ENCODE results near the gene FOXP1. TPM values are rescaled to one million over a fixed set of nuclear protein-coding genes. Genes with fewer than 3 reads are reported as not detected.

The FOXP1 gene
- polyA plus RNA-seq, 4 donors, result 31.3 to 39.3 (median 33.6) TPM

DNA sequence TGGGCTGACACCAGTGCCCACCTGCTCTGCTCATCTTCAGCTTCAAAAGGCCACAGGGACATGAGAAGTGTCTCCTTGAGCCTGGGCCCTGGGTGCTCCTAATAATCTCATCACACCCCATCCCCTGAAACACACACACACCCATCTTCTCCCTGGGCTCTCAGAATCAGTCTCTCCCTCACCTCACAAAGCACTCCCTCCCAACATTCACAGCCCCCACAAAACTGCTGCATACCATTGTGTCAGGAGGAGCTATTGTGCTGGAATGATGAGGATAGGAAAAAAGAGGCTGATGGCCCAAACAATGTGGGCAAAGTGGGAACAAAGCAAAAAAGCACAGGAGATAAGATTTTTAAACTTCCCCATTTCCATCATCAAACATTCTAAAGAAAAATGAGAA lies 16.8 kb downstream of the FOXP1 start:
- DNase-seq (ENCODE audit: low read depth in 4 of 4, low spot score in 3 of 4), result no peak

DNA sequence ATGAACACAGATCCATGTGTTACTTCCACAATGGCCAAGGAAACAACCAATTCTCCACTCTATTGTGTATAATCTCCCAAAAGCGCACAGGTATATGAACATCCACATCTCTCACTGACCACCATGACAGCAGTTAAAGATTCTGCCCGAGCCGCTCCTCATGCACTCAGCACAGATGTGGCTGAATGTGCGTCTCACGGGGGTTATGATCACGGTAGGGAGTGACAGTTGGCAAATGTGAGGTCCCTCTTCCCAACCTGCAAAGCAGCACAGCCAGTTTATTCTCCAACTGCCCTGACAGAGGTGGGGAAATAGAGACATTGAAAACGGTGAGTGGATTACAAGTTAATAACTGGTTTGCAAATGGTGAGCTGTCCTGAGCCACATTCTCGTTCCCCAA lies 17.6 kb downstream of the FOXP1 start:
- no peak for DNase-seq (ENCODE audit: low read depth in 4 of 4, low spot score in 3 of 4)

- no peak for DNase-seq (ENCODE audit: low read depth in 4 of 4, low spot score in 3 of 4)
Observed at GRCh38 chr3:71565316-71565715, 18.2 kb downstream of the FOXP1 start.

DNA sequence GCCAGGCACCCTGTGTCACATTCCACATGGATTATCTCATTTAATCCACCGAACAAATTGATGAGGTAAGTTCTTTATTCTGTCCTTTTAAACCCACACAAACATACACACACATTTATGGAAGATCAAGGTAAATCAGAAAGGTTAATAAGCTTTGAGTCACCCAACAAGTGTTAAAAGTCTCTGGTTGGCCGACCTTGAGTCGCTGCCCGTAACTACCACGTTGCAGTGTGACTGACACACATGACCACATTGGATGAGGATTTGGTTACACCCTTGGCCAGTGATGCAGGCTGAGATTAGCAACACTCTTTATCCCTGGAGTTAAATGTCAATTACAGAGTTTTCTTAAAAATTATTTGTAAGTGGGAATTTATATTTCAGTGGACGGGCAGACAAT lies 19.2 kb downstream of the FOXP1 start:
- DNase-seq (ENCODE audit: low read depth in 4 of 4, low spot score in 3 of 4), result no peak

- no peak for DNase-seq (ENCODE audit: low read depth in 4 of 4, low spot score in 3 of 4)
Observed at GRCh38 chr3:71563827-71564226, 19.7 kb downstream of the FOXP1 start.

DNA sequence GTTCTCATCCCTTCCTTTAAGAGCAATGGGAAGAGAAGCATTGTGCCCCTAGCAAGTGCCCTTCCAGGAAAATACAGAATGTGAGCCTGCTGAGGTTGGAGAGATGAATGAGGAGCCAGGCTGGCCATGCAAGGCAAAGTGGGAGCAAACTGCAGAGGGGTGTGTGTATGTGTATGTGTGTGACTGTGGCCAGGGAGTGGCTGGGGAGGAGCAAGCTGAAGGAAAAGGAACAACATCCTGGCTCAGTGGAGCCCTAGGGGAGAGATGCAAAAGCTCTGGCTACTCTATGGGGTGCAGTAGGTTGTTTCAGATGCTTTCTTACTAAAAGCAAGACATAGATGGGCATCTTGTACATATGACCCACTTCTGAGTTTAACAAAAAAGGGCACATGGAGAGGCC lies 20.6 kb downstream of the FOXP1 start:
- DNase-seq (ENCODE audit: low read depth in 4 of 4, low spot score in 3 of 4), result no peak

GRCh38 chr3:71560665-71561064 lies 22.9 kb downstream of the FOXP1 start:
- no peak for DNase-seq (ENCODE audit: low read depth in 4 of 4, low spot score in 3 of 4)

DNA sequence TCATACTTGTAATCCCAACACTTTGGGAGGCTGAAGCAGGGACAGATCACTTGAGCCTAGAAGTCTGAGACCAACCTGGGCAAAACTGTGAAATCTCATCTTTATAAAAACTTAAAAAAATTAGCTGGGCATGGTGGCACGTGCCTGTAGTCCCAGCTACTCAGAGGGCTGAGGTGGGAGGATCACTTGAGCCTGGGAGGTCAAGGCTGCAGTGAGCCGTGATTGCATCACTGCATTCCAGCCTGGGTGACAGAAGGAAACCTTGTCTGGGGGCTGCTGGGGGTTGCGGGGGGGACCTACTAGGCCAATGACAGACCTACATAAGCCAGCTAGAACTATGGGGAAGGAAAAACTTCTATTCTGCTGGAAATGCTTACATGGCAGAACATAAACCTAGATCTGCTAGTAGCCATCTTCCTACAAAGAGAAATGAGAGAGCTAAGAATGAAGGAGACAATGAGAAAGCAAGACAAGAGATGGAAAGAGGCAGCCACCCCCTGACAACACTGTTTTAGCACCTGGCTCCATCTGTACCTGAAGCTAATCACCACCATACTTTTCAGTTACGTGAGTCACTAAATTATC lies 23.9 kb downstream of the FOXP1 start:
- DNase-seq (ENCODE audit: low read depth in 4 of 4, low spot score in 3 of 4), result no peak

DNA sequence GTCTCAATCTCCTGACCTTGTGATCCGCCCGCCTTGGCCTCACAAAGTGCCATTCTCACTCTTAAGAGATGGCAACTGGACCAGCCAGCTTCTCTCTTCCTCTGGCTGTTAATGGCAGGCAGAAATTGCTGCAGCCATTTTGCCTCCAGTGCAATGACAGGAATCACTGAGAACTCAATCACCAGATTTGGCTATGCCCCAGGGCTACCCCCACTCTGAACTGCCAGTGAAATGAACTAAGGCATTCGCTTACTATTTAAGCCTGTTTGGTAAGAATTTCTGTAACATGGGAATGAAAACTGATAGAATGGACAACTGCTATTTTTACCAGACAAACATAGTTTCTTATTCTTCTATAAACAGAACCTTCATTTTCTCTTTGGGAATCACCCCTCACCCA lies 24.5 kb downstream of the FOXP1 start:
- no peak for DNase-seq (ENCODE audit: low read depth in 4 of 4, low spot score in 3 of 4)

GRCh38 chr3:71554649-71555048 lies 28.9 kb downstream of the FOXP1 start:
- no peak for DNase-seq (ENCODE audit: low read depth in 4 of 4, low spot score in 3 of 4)

- DNase-seq (ENCODE audit: low read depth in 4 of 4, low spot score in 3 of 4), result no peak
Observed at GRCh38 chr3:71551311-71551919, 32.1 kb downstream of the FOXP1 start.

GRCh38 chr3:71549951-71550350 lies 33.6 kb downstream of the FOXP1 start:
- DNase-seq (ENCODE audit: low read depth in 4 of 4, low spot score in 3 of 4), result no peak

DNA sequence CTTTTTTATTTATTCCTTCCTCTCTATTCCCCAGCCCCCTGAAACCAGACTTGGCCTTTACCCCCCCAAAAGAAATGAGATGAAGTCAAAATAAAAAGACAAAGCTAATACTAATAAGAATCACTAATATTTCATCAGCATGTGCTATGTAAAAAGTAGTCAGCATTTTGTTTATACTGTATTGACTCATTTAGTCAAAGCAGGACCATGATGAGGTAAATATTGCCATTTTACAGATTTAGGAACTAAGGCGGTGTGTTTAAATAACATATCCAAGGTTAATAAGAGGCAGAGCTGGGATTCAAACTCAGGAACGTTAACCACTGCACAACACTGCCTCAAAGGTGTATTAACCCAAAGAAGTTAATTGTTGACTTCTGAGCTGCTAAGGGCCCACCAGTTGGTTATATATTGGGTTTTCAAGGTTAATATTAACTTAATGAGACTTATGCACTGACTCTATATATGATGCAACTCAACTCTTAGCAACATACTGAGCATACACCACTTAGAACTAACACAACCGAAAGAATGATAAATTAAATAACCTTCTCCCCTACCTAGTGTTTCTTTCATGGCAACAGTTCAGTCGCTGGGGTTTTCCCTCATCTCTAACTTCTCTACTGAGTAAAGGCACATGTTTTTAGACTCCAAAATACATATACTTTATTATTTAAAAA lies 34.7 kb downstream of the FOXP1 start:
- no peak for DNase-seq (ENCODE audit: low read depth in 4 of 4, low spot score in 3 of 4)

DNA sequence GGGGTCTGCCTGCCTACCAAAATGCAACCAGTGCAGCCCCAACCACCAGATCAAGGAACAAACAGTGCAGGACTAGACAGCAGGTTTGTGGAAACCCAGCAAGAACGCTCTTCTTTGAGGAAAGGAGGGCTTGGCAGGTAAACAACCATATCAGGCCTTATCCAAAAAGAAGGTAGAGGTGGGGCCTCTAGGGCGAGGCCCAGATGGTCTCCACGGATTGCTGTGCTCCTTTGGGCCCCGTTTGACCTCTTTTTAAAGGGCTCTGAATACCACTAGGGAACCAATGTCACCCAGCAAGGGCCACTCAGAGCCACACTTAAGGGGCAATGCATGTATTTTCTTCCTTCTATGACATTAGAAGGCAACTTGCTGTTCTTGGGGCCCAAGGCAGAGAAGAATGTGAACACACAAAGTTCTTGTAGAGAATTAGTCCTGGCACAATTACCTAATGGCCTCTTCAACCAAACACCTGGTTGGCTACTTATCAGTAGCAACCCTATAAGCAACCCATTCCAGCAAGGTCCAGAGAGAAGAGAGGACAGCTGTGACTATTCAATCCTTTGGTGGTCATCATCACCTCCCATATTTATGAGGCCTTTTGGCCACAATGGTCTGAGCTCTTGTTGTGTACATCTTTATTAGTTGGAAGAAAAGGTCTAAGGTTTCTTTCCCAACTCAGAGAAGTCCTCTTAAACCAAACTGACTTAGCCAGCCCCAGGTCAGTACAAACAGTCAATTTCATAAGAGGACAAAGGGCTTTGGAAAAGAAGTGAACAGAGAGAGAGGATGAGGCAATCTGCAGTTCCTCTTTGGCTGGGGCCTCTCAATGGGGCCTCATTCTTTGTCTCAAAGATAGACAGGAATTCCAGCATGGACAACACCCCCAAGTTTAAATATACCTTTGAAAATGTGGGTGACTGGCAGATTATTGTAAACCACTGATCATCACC lies 36.0 kb downstream of the FOXP1 start:
- DNase-seq (ENCODE audit: low read depth in 4 of 4, low spot score in 3 of 4), result no peak

GRCh38 chr3:71546821-71547220 lies 36.7 kb downstream of the FOXP1 start:
- DNase-seq (ENCODE audit: low read depth in 4 of 4, low spot score in 3 of 4), result no peak

DNA sequence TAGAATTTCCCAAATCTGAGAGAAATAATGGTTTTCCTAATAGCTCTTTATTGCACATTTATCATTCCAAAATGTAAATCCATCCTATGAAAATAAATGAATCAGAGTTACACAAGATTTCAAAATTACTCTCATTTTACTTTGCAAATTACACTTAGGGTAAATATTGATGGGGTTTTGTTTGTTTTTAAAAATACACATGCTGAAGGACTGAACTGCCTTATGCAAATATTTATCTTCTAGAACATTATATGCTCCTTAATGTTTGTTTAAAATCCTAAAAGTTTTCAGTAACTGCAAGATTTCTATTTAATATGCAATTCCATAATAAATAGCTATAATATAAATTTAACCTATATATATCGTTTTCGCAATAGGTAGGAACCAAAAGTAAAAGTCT lies 38.2 kb downstream of the FOXP1 start:
- no peak for DNase-seq (ENCODE audit: low read depth in 4 of 4, low spot score in 3 of 4)

DNA sequence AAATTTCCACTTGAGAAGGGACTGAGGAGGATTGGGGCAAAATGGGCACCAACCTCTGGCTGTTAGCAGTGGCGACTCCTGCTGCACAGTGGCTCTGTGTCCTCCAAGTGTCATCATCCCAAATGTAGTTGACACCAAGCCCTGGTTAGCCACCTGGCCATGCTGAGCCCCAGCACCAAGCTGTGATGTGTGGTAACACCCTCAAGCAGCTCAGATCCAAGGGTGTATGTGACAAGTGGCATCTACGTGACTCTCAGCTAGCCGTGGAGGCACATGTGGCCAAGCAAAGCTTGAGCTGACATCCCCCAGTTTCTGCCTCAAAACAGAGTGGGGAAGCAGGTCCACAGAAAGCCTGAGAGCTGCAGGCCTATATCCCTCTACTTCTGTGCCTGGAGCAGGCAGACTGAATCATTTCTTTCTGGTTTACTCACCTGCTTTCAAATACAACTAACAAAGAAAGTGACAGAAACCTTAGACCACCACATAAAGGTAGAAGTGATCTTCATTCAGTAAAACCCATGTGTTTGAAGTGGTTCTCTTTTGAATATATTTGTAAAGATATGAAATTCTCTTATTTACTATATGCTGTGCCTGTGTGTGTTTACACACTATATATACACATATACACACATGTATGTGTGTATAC lies 40.0 kb downstream of the FOXP1 start:
- no peak for DNase-seq (ENCODE audit: low read depth in 4 of 4, low spot score in 3 of 4)

- DNase-seq (ENCODE audit: low read depth in 4 of 4, low spot score in 3 of 4), result peak; percentile 42 to 61 (median 58)
Observed at GRCh38 chr3:71542521-71543370, 40.8 kb downstream of the FOXP1 start.

DNA sequence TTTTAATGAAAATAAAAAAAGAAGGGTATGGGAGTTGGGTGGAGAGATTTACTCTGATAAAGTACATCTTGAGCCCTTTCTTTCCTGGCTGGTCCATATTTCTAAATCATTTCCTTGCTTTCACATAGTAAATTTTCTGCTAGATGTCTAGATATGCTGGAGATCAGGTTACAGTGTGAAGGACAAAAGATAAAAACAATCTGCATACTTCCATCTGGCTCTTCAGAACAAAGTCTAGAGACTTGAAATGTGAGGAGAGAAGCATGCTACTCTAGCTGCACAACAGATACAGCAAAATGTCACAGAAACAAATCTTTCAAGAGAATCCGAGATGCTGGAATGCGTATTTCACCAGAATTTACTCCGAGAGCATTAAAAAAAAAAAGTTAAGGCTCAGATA lies 42.2 kb downstream of the FOXP1 start:
- DNase-seq (ENCODE audit: low read depth in 4 of 4, low spot score in 3 of 4), result no peak

GRCh38 chr3:71537211-71537611 lies 46.3 kb downstream of the FOXP1 start:
- DNase-seq (ENCODE audit: low read depth in 4 of 4, low spot score in 3 of 4), result no peak
